GM12864 (cell line): ENCODE results near the gene EVI5.

ENCODE experiments used
- DNase-seq: peaks from one replicate; pipeline ENCODE4 v3.0.0-alpha.2; 2011; ENCODE audit warnings: low read depth
- H3K4me3 ChIP-seq: 2 replicates; pipeline ENCODE4 v1.5.1; 2011; ENCODE audit warnings: mild to moderate bottlenecking, low read depth, low read length, control low read depth
- CTCF ChIP-seq: IDR thresholded peaks from 2 replicates; pipeline ENCODE4 v1.5.1; 2011; ENCODE audit warnings: low read depth, mild to moderate bottlenecking, moderate library complexity, low read length, control low read depth, inconsistent platforms; ENCODE audit errors: missing control alignments

EVI5 gene

GRCh38 chr1:92808381-92808780 is 23.5 kb upstream of the EVI5 start:
- no peak overlapping the region for H3K4me3 ChIP-seq
- DNase-seq, result no peak

GRCh38 chr1:92805216-92805615 is 20.3 kb upstream of the EVI5 start:
- no peak for DNase-seq
- no peak for TF ChIP-seq CTCF
- no peak overlapping the region for H3K4me3 ChIP-seq

More at GRCh38 chr1:92808381-92808780, 23.5 kb upstream of the EVI5 start:
- no peak for TF ChIP-seq CTCF

- no peak overlapping the region for H3K4me3 ChIP-seq
- TF ChIP-seq CTCF, result no peak
- no peak for DNase-seq
Observed at GRCh38 chr1:92804721-92805201, 19.9 kb upstream of the EVI5 start.

GRCh38 chr1:92803140-92803887 is 18.4 kb upstream of the EVI5 start:
- no peak overlapping the region for H3K4me3 ChIP-seq
- no peak for DNase-seq
- TF ChIP-seq CTCF, result no peak

GRCh38 chr1:92797961-92798360 is 13.1 kb upstream of the EVI5 start:
- no peak for TF ChIP-seq CTCF
- DNase-seq, result no peak
- H3K4me3 ChIP-seq, result no peak overlapping the region

- DNase-seq, result no peak
- no peak overlapping the region for H3K4me3 ChIP-seq
- no peak for TF ChIP-seq CTCF
Observed at GRCh38 chr1:92797297-92797696, 12.4 kb upstream of the EVI5 start.

GRCh38 chr1:92795166-92795565 is 10.3 kb upstream of the EVI5 start:
- no peak overlapping the region for H3K4me3 ChIP-seq
- DNase-seq, result no peak
- TF ChIP-seq CTCF, result no peak
